Upper lobe of left lung (tissue), 4 donors: Measurements from ENCODE around the gene GALNT11.
A peak's percentile ranks its signal among the peaks of the same experiment; 100 is the strongest.

Experiments
- EP300 ChIP-seq, 4 donors: sonication (generic); formaldehyde crosslinking; IDR thresholded peaks; one replicate each; pipeline ENCODE4 v1.5.1; 2017; ENCODE audit warnings: antibody characterized with exemption in 4 of 4, control low read depth in 2 of 4
- POLR2A ChIP-seq, 4 donors: fragments of 450-650 bp; IDR thresholded peaks; one replicate each; pipeline ENCODE4 v1.5.1; 2016 to 2017; ENCODE audit warnings: antibody characterized with exemption in 4 of 4, mild to moderate bottlenecking in 2 of 4
- POLR2AphosphoS5 ChIP-seq, 2 donors: sonication (generic); formaldehyde crosslinking; IDR thresholded peaks; one replicate each; pipeline ENCODE4 v1.5.1; 2017; ENCODE audit warnings: antibody characterized with exemption in 2 of 2
- TF ChIP-seq, protein P1 (sequence below), 6 experiments: fragments of 450-650 bp in 4 of 6; fragments of 200-600 bp in 2 of 6; sonication (generic) in 2 of 6; IDR thresholded peaks; one replicate each; pipeline ENCODE4 v1.5.1; 2016 to 2019; ENCODE audit warnings: antibody characterized with exemption in 6 of 6

DNA sequence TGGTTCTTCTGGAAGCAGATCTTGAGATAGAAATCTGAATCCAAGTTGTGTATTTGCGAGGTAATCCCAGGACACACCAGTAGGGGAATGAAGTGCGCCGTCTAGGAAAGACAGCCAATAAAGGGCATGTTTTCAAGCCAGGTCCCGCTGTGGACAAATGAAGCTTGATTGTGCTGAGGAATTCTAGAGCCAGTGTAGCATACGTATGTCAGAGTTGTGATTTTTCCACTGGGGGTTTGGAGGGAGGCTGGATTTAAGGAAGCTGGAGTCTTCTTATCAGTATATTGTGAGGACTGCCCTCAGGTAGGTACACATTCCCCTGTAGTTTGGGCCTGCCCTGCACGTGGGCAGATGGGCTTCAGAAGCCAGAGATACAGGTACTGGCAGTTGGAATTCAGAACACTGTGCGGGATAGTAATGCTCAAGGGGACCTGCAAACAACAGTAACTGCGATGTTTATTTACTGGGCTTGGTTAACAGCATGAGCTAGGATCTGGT lies 50.9 kb downstream of the GALNT11 start:
- TF ChIP-seq EP300 (IDR thresholded peaks at IDR 0.05) = no peak
- TF ChIP-seq, protein P1, sequence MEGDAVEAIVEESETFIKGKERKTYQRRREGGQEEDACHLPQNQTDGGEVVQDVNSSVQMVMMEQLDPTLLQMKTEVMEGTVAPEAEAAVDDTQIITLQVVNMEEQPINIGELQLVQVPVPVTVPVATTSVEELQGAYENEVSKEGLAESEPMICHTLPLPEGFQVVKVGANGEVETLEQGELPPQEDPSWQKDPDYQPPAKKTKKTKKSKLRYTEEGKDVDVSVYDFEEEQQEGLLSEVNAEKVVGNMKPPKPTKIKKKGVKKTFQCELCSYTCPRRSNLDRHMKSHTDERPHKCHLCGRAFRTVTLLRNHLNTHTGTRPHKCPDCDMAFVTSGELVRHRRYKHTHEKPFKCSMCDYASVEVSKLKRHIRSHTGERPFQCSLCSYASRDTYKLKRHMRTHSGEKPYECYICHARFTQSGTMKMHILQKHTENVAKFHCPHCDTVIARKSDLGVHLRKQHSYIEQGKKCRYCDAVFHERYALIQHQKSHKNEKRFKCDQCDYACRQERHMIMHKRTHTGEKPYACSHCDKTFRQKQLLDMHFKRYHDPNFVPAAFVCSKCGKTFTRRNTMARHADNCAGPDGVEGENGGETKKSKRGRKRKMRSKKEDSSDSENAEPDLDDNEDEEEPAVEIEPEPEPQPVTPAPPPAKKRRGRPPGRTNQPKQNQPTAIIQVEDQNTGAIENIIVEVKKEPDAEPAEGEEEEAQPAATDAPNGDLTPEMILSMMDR (IDR thresholded peaks at IDR 0.05) = peak in 2 of 6 experiments; percentile 50 to 54
- no peak for TF ChIP-seq POLR2A (IDR thresholded peaks at IDR 0.05)
- no peak for TF ChIP-seq POLR2AphosphoS5 (IDR thresholded peaks at IDR 0.05)
